ENCODE data around the gene ZNF557.
"Not testable (repeated sequence)": the region's sequence is repeated elsewhere in the genome, so short reads cannot be mapped to it uniquely, and the experiment has no call there.

- TF ChIP-seq, protein P1, sequence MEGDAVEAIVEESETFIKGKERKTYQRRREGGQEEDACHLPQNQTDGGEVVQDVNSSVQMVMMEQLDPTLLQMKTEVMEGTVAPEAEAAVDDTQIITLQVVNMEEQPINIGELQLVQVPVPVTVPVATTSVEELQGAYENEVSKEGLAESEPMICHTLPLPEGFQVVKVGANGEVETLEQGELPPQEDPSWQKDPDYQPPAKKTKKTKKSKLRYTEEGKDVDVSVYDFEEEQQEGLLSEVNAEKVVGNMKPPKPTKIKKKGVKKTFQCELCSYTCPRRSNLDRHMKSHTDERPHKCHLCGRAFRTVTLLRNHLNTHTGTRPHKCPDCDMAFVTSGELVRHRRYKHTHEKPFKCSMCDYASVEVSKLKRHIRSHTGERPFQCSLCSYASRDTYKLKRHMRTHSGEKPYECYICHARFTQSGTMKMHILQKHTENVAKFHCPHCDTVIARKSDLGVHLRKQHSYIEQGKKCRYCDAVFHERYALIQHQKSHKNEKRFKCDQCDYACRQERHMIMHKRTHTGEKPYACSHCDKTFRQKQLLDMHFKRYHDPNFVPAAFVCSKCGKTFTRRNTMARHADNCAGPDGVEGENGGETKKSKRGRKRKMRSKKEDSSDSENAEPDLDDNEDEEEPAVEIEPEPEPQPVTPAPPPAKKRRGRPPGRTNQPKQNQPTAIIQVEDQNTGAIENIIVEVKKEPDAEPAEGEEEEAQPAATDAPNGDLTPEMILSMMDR (conservative IDR thresholded peaks at IDR 0.05; ENCODE audit: low read length), result not testable (repeated sequence)
- not testable (repeated sequence) for TF ChIP-seq EZH2phosphoT487 (IDR thresholded peaks at IDR 0.05; ENCODE audit: borderline replicate concordance)
These were observed 40.7 kb upstream of the ZNF557 start for GRCh38 chr19:7028790-7029189.

Data from Loucy (cell line).